Germinal center (tissue), 1 donor: ENCODE results near the gene STBD1.
"Not testable (repeated sequence)": the region's sequence is repeated elsewhere in the genome, so short reads cannot be mapped to it uniquely, and the experiment has no call there.

Experiments used
- DNase-seq: peaks from one replicate; pipeline ENCODE4 v3.0.0; 2012; ENCODE audit warnings: mixed read lengths, low spot score

Gene STBD1

GRCh38 chr4:76283900-76284299 lies 22.6 kb upstream of the STBD1 start:
- DNase-seq: no peak

GRCh38 chr4:76287811-76288210 lies 18.7 kb upstream of the STBD1 start:
- DNase-seq: not testable (repeated sequence)

- DNase-seq: no peak
Measured at GRCh38 chr4:76292730-76293129, 13.8 kb upstream of the STBD1 start.

- DNase-seq: no peak
Measured at GRCh38 chr4:76293772-76294171, 12.8 kb upstream of the STBD1 start.

GRCh38 chr4:76296286-76296820 lies 10.2 kb upstream of the STBD1 start:
- no peak for DNase-seq

- no peak for DNase-seq
Measured at GRCh38 chr4:76298227-76298626, 8.3 kb upstream of the STBD1 start.

GRCh38 chr4:76300012-76300411 lies 6.5 kb upstream of the STBD1 start:
- no peak for DNase-seq

GRCh38 chr4:76301068-76301774 lies 5.3 kb upstream of the STBD1 start:
- DNase-seq: no peak

GRCh38 chr4:76301775-76302162 lies 4.8 kb upstream of the STBD1 start:
- DNase-seq: no peak

- no peak for DNase-seq
Measured at GRCh38 chr4:76302826-76303438, 3.6 kb upstream of the STBD1 start.

GRCh38 chr4:76305033-76305687 lies 1.4 kb upstream of the STBD1 start:
- no peak for DNase-seq

- DNase-seq: no peak
Measured at GRCh38 chr4:76306882-76307659, 538 bp downstream of the STBD1 start.

GRCh38 chr4:76307660-76308014 lies 1.1 kb downstream of the STBD1 start:
- DNase-seq: no peak

GRCh38 chr4:76308548-76308947 lies 2.0 kb downstream of the STBD1 start:
- no peak for DNase-seq

GRCh38 chr4:76309939-76310550 lies 3.5 kb downstream of the STBD1 start:
- DNase-seq: no peak

- no peak for DNase-seq
Measured at GRCh38 chr4:76310683-76311082, 4.2 kb downstream of the STBD1 start.

GRCh38 chr4:76311896-76312331 lies 5.4 kb downstream of the STBD1 start:
- DNase-seq: no peak

- DNase-seq: no peak
Measured at GRCh38 chr4:76312457-76312856, 5.9 kb downstream of the STBD1 start.

- DNase-seq: no peak
Measured at GRCh38 chr4:76313547-76313946, 7.0 kb downstream of the STBD1 start.

GRCh38 chr4:76315267-76315918 lies 8.9 kb downstream of the STBD1 start:
- no peak for DNase-seq

- no peak for DNase-seq
Measured at GRCh38 chr4:76316131-76316530, 9.6 kb downstream of the STBD1 start.
